Suprapubic skin (tissue), 4 donors: Measurements from ENCODE around the gene NTN1. TPM values are rescaled to one million over a fixed set of nuclear protein-coding genes. Genes with fewer than 3 reads are reported as not detected.

Experiments
- DNase-seq, 2 donors: peaks; one replicate each; pipeline ENCODE4 v3.0.0-alpha.2; 2019; ENCODE audit warnings: low spot score in 2 of 2
- H3K27ac ChIP-seq: fragments of 200-600 bp; sonication (generic); one replicate; pipeline ENCODE4 v1.5.1; 2019
- H3K27me3 ChIP-seq: fragments of 200-600 bp; sonication (generic); one replicate; pipeline ENCODE4 v1.5.1; 2019
- H3K36me3 ChIP-seq: fragments of 200-600 bp; sonication (generic); one replicate; pipeline ENCODE4 v1.5.1; 2019
- H3K4me1 ChIP-seq: fragments of 200-600 bp; sonication (generic); one replicate; pipeline ENCODE4 v1.5.1; 2019
- H3K4me3 ChIP-seq: fragments of 200-600 bp; sonication (generic); one replicate; pipeline ENCODE4 v1.5.1; 2019; ENCODE audit warnings: mild to moderate bottlenecking
- H3K9me3 ChIP-seq: fragments of 200-600 bp; sonication (generic); one replicate; pipeline ENCODE4 v1.5.1; 2019
- CTCF ChIP-seq, 2 donors: fragments of 200-600 bp in 1 of 2; fragments of 450-650 bp in 1 of 2; sonication (generic) in 1 of 2; IDR thresholded peaks; one replicate each; pipeline ENCODE4 v1.5.1; 2016 to 2019; ENCODE audit warnings: antibody characterized with exemption in 2 of 2, mild to moderate bottlenecking in 1 of 2, moderate library complexity in 1 of 2
- EP300 ChIP-seq: sonication (generic); formaldehyde crosslinking; IDR thresholded peaks from one replicate; pipeline ENCODE4 v1.6.1; 2017; ENCODE audit warnings: antibody characterized with exemption
- POLR2A ChIP-seq, 2 donors: fragments of 450-650 bp; IDR thresholded peaks; one replicate each; pipeline ENCODE4 v1.6.1; 2017; ENCODE audit warnings: antibody characterized with exemption in 2 of 2, mild to moderate bottlenecking in 2 of 2, moderate library complexity in 2 of 2
- POLR2AphosphoS5 ChIP-seq, 3 donors: sonication (generic); formaldehyde crosslinking; IDR thresholded peaks; one replicate each; pipeline ENCODE4 v1.6.1; 2017; ENCODE audit warnings: antibody characterized with exemption in 3 of 3
- WGBS: methylation state at CpG from one replicate; pipeline ENCODE4 v1.1.5; 2018; 5-methylcytosine and 5-hydroxymethylcytosine counted together
- total RNA-seq, 4 donors: library from RNA; depleted of rRNA; stranded (reverse); fragments of >200 nt; gene quantifications; one replicate each; pipeline ENCODE4 v1.1.0, GENCODE V29; 2016

The NTN1 gene
- total RNA-seq, 4 donors from 2014 or later, result 2.4 to 5.9 (median 3.4) TPM

DNA sequence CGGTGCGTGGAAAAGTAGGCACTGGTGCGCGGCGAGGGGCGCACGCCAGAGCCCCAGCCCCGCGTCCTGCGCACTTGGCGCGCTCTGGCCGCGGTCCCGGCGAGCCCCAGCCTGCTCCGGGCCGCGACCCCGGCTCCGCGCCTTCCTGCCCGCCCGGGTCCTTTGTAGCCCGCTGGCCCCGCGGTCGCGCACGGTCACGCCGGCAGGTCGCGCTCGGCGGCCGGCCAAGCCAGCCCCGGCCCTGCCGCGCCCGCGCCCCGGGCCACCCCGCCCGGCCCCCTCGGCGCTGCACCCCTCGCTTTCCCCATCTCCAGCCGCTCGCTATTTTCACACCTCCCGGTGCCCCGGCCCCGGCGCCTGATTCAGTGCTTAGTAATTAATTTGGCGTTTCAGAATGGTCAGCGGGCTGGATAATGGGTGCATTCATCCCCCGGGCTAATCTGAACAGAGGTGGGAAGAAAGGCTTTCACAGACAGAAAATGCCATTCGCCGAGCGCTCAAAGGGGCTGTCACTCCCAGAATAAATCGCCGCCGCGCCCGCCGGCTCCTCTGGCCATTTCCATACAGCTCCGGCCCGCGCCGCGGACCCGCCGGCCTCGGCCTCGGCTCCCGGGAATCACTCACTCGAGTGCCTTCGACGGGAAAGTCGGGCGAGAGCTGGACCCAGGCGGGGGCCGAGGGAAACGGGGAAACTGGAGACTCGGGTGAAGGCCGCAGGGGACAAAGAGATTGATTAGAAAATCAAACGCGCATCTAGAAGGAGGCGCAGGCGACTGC lies 17.8 kb upstream of the NTN1 start:
- Histone ChIP-seq H3K27ac (no peak overlapping the region), H3K4me3 (peak overlapping the region; percentile 60), H3K27me3 (peaks cover 60% of the 10 kb centered on the region), H3K36me3 (no peaks in the 10 kb centered on the region), H3K9me3 (no peaks in the 10 kb centered on the region), H3K4me1 (peaks cover 25% of the 10 kb centered on the region)
- 1% methylated on average over 43 of the region's 90 CpGs for WGBS
- TF ChIP-seq POLR2A (IDR thresholded peaks at IDR 0.05) (no peak), CTCF (IDR thresholded peaks at IDR 0.05) (no peak)
- no peak for DNase-seq

DNA sequence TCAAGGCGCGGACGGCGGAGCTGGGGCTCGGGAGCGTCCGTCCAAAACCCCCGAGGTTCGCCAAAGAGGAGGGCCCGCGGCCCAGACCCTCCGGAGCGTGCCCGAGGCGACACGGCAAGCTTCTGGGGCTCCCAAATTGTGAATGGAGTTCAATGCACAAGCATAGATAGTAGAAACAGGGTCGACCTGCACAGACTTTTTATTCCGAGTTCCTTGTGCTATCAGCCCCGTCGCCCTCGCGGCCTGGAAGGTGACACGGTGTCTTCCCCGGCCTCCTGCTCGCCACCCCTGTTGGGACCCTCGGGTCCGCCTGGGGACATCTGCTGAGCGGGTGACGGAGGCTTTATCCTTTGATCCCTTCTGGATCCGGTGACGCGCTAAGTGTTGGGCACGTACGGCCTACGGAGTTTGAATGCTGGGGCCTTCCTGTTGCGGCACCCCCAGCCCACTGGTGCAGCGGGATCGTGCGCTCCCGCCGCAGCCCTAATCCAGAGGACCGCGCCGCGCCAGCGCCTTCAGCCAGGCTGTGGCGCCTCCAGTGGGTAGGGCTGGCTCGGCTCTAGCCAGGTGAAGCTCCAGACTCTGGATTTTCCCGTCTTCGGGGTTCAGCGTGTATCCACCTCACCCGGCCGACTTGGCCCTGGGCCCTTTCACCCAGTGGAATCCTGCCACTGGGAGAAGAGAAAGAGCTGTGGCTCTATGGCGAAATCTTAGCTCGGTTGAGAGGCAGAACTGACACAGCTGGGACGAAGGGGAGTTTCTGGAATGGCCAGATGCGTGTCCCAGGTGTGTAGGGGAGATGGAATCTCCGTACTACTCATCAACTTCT lies 17.0 kb upstream of the NTN1 start:
- DNase-seq, result no peak
- Histone ChIP-seq H3K4me1 (peaks cover 25% of the 10 kb centered on the region), H3K27ac (no peak overlapping the region), H3K4me3 (peak overlapping the region; percentile 60), H3K9me3 (no peaks in the 10 kb centered on the region), H3K36me3 (no peaks in the 10 kb centered on the region), H3K27me3 (peaks cover 67% of the 10 kb centered on the region)
- 14% methylated on average over 36 of the region's 58 CpGs for WGBS
- TF ChIP-seq POLR2AphosphoS5 (IDR thresholded peaks at IDR 0.05) (no peak), CTCF (IDR thresholded peaks at IDR 0.05) (no peak), POLR2A (IDR thresholded peaks at IDR 0.05) (no peak), EP300 (no peak)

- no peaks in the 10 kb centered on the region for H3K9me3 ChIP-seq
- no peak for TF ChIP-seq CTCF (IDR thresholded peaks at IDR 0.05)
- TF ChIP-seq EP300, result no peak
- no peak for TF ChIP-seq POLR2A (IDR thresholded peaks at IDR 0.05)
- no peak overlapping the region for H3K4me3 ChIP-seq
- H3K27ac ChIP-seq, result no peak overlapping the region
- peaks cover 25% of the 10 kb centered on the region for H3K4me1 ChIP-seq
- WGBS, result 80% methylated on average over 6 of the region's 6 CpGs
- no peak for DNase-seq
- peaks cover 73% of the 10 kb centered on the region for H3K27me3 ChIP-seq
- no peaks in the 10 kb centered on the region for H3K36me3 ChIP-seq
These were observed 16.4 kb upstream of the NTN1 start for GRCh38 chr17:9004961-9005285.

DNA sequence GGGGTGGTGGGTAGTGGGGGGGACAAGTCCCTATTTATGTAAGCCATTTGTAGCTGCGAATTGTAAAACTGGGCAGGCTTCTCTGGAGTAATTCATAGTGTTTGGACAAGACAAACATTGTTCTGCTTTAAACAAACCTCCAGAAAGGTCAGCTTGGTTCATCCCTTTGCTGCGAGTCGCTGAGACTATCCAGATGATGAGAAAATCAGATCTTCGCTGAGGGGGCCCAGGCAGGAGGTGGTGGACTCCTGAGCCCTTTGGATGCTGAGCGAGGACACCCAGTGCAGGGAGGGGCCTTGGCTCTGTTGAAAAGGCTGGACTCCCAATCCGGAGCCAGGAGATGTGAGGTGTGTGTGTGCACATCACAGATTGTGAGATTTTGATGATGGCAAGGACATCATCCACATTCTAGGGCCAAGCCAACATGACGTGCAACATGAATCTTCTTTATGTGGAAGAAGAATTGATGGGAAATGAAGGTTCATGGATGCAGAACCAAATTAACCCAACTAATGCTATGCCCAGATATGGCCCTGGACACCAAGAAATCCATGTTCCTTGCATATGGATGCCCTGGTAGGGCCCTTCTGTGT lies 15.0 kb upstream of the NTN1 start:
- 92% methylated on average over 7 of the region's 7 CpGs for WGBS
- no peak for DNase-seq
- Histone ChIP-seq H3K36me3 (no peaks in the 10 kb centered on the region), H3K4me3 (no peak overlapping the region), H3K27me3 (peaks cover 80% of the 10 kb centered on the region), H3K9me3 (no peaks in the 10 kb centered on the region), H3K4me1 (peaks cover 25% of the 10 kb centered on the region), H3K27ac (no peak overlapping the region)
- no peak for TF ChIP-seq CTCF (IDR thresholded peaks at IDR 0.05)
- no peak for TF ChIP-seq EP300
- no peak for TF ChIP-seq POLR2A (IDR thresholded peaks at IDR 0.05)
- no peak for TF ChIP-seq POLR2AphosphoS5 (IDR thresholded peaks at IDR 0.05)
